Omental fat pad (tissue), 4 donors: ENCODE measurements around the gene FAM171A2. TPM values are rescaled to one million over a fixed set of nuclear protein-coding genes. Genes with fewer than 3 reads are reported as not detected.
"Not testable (repeated sequence)": the region's sequence is repeated elsewhere in the genome, so short reads cannot be mapped to it uniquely, and the experiment has no call there.

Source experiments
- ATAC-seq: fragments of 150-250 bp; one replicate; pipeline ENCODE4 v1.9.1; 2016; ENCODE audit warnings: mild to moderate bottlenecking, moderate library complexity; ENCODE audit not compliant: low FRiP score
- DNase-seq: peaks from one replicate; pipeline ENCODE4 v3.0.0-alpha.2; 2019; ENCODE audit warnings: low spot score
- total RNA-seq, 4 donors: library from RNA; depleted of rRNA; stranded (reverse); fragments of >200 nt; gene quantifications; one replicate each; pipeline ENCODE4 v1.1.0, GENCODE V29; 2016
- TF ChIP-seq, protein P1 (sequence below), 3 donors: fragments of 450-650 bp; IDR thresholded peaks; one replicate each; pipeline ENCODE4 v1.5.1; 2016 to 2017; ENCODE audit warnings: antibody characterized with exemption in 3 of 3, mild to moderate bottlenecking in 3 of 3, moderate library complexity in 2 of 3

The FAM171A2 gene
- total RNA-seq, 4 donors from 2014 or later = 0.56 to 3.5 (median 0.95) TPM

DNA sequence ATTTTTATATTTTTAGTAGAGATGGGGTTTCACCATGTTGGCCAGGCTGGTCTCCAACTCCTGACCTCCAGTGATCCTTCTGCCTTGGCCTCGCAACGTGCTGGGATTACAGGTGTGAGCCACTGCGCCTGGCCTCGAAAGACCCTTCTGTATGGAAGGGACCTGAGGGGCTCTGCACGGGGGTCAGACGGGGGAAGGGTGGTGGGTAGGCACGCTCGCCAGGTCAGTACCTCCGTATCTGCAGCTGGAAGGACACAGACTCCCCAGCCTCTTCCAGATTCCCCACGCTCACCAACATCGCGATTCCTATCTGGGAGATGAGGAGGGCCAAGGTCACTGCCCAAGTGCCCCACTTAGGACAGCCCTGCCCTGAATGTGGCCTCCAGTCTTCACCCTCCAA is 13.1 kb upstream of the FAM171A2 start:
- TF ChIP-seq, protein P1, sequence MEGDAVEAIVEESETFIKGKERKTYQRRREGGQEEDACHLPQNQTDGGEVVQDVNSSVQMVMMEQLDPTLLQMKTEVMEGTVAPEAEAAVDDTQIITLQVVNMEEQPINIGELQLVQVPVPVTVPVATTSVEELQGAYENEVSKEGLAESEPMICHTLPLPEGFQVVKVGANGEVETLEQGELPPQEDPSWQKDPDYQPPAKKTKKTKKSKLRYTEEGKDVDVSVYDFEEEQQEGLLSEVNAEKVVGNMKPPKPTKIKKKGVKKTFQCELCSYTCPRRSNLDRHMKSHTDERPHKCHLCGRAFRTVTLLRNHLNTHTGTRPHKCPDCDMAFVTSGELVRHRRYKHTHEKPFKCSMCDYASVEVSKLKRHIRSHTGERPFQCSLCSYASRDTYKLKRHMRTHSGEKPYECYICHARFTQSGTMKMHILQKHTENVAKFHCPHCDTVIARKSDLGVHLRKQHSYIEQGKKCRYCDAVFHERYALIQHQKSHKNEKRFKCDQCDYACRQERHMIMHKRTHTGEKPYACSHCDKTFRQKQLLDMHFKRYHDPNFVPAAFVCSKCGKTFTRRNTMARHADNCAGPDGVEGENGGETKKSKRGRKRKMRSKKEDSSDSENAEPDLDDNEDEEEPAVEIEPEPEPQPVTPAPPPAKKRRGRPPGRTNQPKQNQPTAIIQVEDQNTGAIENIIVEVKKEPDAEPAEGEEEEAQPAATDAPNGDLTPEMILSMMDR (IDR thresholded peaks at IDR 0.05) = no peak
- no peak for DNase-seq
- ATAC-seq = no peak

GRCh38 chr17:44376124-44376523 is 12.5 kb upstream of the FAM171A2 start:
- TF ChIP-seq, protein P1 (IDR thresholded peaks at IDR 0.05) = no peak
- ATAC-seq (no peak), DNase-seq (no peak)

DNA sequence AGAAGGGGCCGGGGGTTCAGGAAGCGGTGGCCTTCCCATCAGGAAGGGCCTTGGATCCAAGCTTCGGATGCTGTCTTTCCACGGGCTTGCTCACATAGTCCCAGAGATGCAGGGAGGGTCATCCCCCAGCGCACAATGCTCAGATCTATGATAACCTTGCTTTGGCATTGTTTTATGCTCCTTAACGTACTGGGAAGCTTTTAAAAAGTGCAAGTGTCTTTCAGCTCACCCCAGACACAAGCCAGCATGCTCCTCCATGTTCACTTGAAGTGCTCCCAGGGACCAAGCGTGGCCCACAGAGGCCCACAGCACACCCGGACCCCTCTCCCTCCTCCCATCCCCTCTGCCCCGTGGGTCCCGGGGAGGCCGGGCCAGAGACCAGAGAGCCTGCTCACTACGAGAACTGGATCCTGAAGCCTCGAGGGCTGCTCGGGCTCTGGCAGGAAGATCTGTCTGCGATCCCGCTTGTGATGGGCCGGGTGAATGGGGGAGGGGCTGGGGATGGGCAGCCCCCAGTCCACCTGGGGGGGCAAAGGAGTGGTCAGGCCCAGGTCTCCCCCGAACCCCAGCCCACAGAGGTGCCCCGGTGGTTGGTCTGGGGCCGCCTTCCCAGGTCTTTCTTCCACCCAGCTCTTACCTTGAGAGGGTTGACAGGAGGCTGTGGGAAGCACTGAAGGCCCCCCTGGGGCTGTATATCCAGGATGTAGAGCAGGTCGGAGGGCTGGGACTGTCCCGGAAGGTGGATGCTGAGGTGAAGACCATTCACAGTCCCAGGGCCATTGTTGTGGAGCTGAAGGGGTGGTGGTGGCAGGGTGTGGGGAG is 11.8 kb upstream of the FAM171A2 start:
- no peak for DNase-seq
- ATAC-seq = peak; percentile 5
- TF ChIP-seq, protein P1 (IDR thresholded peaks at IDR 0.05) = no peak

GRCh38 chr17:44374306-44375195 is 10.9 kb upstream of the FAM171A2 start:
- ATAC-seq (peak; percentile 35), DNase-seq (no peak)
- TF ChIP-seq, protein P1 (IDR thresholded peaks at IDR 0.05) = no peak

GRCh38 chr17:44372036-44372435 is 8.4 kb upstream of the FAM171A2 start:
- DNase-seq (no peak), ATAC-seq (no peak)
- TF ChIP-seq, protein P1 (IDR thresholded peaks at IDR 0.05) = no peak

DNA sequence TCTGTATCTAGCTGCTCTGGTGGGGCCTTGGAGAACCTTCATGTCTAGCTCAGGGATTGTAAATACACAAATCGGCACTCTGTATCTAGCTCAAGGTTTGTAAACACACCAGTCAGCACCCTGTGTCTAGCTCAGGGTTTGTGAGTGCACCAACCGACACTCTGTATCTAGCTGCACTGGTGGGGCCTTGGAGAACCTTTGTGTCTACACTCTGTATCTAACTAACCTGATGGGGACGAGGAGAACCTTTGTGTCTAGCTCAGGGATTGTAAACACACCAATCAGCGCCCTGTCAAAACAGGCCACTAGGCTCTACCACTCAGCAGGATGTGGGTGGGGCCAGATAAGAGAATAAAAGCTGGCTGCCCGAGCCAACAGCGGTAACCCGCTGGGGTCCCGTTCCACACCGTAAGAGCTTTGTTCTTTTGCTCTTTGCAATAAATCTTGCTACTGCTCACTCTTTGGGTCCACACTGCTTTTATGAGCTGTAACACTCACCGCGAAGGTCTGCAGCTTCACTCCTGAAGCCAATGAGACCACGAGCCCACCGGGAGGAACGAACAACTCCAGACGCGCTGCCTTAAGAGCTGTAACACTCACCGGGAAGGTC is 5.9 kb upstream of the FAM171A2 start:
- not testable (repeated sequence) for DNase-seq, ATAC-seq

- not testable (repeated sequence) for DNase-seq, ATAC-seq
Measured at GRCh38 chr17:44368391-44369243, 5.0 kb upstream of the FAM171A2 start.
